Amniotic epithelial cell (primary cell): ENCODE measurements around the gene ZNF341.
"Not testable (repeated sequence)": the region's sequence is repeated elsewhere in the genome, so short reads cannot be mapped to it uniquely, and the experiment has no call there.

Source experiments
- DNase-seq: peaks from one replicate; pipeline ENCODE4 v3.0.0-alpha.2; 2010; ENCODE audit warnings: low read depth

ZNF341 gene

DNA sequence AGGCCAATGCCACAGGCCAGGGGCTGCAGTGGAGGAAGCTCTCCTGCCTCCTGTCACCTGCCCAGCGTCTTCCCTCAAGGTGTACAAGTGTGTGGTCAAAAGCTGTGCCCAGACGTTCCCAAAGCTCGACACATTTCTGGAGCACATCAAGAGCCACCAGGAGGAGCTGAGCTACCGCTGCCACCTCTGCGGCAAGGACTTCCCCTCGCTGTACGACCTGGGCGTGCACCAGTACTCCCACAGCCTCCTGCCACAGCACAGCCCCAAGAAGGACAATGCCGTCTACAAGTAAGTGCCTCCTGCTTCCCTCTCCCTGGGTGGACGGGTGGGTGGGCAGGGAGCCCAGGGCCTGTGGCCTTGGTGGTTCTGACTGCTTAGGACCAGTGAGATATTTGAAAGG, 38.2 kb downstream of the ZNF341 start:
- DNase-seq, result no peak

DNA sequence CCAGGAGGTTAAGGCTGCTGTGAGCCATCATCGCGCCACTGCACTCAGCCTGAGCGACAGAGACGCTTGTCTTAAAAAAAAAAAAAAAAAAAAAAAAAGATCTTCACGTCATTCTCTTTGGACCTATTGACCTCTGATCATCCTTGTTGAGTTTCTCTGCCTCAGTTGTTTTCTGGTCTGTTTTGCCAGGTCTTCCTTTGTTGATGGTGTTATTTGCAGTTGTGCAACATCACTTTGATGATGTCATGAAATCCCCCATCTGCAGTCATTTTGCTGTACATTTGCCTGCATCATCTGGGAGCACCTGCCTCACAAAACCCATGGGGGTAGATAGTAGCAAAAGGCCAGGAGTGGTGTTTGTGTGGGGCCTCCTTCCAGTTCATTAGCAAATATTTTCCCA, 40.1 kb downstream of the ZNF341 start:
- DNase-seq, result no peak

DNA sequence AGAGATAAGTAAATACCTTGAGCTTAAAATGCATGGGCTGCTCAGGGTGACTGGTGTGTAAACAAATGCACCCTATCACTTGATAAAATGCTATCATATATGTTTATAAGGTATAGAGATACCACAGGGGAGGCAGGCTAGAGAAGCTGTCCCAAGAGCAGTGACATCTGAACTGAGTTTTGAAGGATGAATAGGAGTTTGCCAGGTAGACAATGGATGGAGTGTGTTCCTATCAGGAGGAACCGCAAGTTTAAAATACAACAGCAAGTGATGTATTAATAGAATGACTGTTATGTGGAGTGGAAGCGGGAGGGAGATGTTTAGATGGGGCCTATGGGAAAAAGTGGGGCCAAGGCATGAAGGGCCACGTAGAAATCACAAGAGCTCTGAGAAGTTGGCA, 40.6 kb downstream of the ZNF341 start:
- no peak for DNase-seq

DNA sequence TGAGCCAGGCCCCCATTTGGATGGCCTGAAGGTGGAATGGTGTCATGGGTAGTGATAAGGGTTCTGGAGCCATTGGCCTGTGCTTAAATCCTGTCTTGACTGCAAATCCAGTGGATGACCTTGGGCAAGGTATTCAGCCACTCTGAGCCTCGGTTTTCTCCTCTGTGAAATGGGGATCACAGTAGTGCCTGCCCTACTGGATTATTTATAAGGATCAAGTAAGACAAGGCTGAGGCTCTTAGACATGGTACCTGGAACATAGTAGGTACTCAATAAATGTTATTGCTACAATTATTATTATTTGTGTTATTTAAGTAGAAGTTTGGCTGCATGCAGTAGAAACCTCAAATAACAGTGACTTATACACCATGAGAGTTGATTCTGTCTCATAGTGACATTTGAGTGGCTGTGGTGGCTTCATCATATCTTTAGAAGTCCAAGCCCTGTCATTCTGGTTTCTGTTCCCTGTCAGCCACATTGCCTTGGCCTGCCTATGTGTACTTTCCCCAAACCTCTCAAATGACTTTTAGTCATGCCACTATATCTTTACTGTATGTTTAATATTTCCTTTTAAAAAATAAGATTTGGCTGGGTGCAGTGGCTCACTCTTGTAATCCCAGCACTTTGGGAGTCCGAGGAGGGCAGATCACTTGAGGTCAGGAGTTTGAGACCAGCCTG, 41.8 kb downstream of the ZNF341 start:
- no peak for DNase-seq

DNA sequence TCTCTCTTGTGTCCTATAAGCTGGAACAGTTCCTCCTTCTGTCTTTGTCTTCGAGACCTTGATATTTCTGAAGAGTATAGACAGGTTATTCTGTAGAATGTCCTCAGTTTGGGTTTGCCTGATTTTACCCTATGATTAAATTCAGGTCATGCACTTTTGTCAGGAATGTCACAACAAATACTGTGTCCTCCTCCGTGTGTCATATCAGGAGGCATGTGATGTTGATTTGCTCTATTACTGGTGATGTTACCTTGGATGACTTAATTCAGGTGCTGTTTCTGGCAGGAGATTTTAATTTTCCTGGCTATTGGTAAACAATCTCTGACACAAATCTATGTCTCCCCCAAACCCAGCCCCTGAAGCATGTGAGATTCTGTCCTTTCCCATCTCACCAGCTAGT, 46.0 kb downstream of the ZNF341 start:
- DNase-seq, result no peak

DNA sequence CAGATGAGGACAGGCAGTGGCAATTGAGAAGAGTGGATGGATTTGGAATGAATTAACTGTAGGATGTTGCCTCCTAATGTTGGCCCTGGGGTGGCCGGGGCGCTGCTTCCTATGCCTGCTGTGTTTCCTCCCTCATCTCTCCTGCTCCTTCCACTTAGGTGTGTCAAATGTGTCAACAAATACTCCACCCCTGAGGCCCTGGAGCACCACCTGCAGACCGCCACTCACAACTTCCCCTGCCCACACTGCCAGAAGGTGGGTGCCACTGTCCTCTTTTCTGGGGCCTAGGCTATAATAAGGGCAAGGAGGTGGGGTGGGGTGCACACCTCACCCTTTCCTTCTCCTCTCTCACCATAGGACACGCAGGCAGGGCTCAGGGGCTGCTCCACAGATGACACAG, 49.3 kb downstream of the ZNF341 start:
- DNase-seq, result no peak

DNA sequence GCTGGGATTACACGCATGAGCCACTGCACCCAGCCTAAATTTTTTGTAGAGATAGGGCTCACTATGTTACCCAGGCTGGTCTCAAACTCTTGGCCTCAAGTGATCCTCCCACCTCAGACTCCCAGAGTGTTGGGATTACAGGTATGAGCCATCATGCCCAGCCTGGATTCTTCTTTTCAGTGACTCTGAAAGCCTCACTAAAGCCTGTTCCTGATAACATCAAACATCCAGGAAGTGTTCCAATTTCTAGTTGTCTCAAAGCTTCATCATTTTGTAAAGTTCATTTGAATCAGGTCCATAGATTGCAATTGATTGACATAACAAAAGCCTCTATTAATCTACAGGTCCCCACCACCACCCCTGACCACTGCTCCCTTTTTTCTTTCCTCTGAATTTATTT, 50.1 kb downstream of the ZNF341 start:
- no peak for DNase-seq

DNA sequence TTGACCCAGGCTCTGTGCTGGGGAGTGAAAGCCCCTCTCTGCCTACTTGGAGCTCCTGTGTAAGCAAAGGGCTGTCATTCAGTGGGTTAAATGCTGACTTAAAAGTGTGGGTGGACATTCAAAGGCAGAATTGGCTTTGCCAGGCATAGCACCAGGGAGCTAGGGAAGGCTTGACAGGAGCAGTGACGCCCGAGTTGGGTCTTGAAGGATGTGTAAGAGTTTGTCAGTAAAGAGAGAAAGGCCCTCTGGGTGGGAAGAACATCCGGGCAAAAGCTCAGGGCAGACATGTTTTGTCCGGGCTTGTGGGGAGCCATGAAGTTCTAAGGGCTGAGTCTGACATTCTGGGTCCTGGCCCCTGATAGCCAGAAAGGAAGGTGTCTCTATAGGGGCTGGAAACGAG, 51.5 kb downstream of the ZNF341 start:
- DNase-seq, result no peak

DNA sequence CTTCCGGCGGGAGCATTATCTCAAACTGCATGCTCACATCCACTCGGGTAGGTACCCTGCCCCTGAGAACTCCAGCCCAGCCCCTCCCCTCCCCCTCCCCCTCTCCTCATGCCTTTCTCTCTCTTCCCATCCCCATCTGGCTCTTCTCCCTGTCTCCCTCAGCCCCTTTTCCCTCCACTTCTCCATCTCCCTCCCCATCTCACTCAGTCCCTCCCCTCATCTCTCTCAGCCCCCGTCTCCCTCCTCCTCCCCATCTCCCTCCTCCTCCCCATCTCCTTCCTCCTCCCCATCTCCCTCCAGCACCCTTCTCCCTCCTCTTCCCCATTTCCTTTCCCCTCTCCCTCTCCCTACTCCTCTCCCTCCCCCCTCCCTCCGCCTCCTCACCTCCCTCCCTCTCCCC, 52.0 kb downstream of the ZNF341 start:
- DNase-seq, result no peak

DNA sequence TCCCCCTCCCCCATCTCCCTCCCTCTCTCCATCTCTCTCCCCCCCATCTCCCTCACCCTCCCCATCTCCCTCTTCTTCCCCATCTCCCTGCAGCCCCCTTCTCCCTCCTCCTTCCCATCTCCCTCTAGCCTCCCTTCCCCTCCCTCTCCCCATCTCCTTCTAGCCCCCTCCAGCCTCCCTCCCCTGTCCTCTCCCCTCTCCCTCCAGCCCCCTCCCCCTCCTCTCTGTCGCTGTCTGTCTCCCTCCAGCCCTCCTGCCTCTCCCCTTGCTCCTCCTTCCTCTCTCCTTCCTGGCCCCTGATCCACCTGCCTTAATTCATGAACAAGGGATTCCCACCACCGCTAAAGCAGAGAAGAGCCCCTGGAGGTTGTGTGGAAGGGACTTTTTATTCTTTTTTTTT, 52.4 kb downstream of the ZNF341 start:
- no peak for DNase-seq

DNA sequence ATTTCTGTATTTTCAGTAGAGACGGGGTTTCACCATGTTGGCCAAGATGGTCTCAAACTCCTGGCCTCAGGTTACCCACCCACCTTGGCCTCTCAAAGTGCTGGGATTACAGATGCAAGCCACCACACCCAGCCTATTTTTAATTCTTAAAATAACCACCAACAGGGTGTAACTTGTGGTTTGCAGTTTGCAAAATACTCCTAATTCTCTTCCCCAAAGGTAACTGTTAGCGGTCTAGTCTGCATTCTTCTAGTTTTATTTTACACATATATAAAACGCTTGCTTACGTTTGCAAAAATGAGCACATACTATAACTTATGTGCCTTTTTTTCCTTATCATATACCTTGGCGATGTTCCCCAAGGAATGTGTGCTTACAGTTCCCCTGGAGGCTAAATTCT, 53.7 kb downstream of the ZNF341 start:
- DNase-seq, result no peak

DNA sequence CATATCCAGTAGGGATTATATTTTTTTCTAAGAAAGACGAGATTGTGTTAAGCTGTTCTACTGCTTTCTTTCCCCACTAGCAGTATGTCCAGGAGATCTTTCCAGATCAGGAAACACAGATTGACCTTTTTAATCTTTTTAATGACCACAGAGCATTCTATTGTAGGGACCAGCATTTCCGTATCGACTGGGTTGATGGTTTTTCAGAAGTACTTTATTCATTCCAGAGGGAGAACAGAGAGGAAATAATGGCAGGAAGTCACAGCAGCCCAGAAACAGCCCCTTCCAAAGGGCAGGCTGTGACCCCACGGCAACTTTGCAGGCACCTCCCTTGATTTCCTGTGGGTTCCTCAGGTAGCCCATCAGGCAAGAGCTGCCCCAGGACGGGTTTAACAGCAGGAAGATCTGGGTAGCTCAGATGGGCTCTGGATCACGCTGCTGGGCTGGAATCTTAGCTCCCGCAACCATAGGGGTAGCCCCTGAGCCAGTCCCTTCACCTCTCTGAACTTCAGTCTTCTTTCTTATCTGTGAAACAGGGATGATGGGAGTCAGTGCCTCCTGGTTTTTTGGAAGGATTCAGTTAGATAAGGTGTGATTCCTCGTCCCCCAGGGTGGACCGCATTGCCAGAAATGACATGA, 55.6 kb downstream of the ZNF341 start:
- DNase-seq, result no peak

DNA sequence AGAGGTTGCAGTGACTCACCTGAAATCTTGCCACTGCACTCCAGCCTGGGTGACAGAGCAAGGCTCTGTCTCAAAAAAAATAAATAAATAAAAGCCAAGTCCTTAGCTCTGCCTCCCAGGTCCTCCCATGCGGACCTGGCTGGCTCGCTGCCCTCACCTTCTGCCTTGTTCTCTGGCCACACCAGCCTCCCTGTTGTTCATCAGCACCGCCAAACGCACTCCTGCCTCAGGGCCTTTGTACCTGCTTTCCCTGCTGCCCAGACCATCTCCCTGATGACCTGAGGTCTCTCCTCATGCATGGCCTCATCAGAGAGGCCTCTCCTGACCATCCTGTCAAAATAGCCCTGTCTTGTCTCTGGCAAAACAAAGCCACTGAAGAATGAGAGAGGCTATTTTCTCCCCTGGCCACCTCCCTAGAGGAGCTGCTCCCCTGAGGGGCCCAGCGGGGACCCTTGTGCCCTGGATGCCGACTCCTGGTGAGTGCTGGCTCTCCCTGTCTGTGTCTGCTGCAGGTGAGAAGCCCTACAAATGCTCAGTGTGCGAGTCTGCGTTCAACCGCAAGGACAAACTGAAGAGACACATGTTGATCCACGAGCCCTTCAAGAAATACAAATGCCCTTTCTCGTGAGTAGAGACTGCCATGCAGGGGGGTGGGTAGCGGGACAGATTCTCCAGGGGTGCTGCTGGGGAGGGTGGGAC, 56.7 kb downstream of the ZNF341 start:
- no peak for DNase-seq

DNA sequence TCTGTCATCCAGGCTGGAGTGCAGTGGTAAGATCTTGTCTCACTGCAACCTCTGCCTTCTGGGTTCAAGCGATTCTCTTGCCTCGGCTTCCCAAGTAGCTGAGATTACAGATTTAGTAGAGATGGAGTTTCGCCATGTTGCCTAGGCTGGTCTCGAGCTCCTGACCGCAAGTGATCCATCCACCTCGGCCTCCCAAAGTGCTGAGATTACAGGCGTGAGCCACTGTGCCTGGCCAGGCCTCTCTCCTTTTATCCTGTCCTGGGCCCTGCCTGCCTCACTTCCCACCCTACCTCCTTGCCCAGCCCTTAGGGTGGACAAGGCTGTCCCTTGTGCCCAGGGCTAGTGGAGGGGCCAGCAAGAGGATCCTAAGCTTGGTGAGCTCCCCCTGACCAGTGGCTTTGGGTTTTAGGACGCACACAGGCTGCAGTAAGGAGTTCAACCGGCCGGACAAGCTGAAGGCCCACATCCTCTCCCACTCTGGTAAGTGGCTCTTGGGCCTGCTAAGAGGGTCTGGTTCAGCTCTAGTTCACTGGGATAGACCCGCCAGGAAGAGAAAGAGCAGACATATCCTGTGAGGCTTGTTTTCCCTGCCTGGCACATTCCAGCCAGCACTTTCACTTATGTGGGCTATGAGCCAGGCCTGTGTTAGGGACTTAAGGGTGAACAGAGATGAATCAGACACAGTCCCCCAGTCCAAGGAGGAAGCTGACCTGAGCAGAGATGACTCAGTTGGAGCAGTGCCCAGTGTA, 57.5 kb downstream of the ZNF341 start:
- DNase-seq, result peak; percentile 99

DNA sequence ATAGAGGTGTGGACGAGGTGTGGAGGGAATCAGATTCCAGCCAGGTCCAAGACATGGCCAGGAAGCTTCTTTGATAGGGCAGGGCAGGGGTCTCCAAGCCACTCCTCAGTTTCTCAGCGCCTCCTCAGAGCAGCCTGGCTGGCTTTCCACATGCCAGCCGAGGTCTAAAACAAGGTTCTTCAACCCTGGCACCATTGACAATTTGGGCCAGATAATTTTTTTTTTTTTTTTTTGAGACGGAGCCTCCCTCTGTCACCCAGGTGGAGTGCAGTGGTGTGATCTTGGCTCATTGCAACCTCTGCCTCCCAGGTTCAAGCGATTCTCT, 58.0 kb downstream of the ZNF341 start:
- DNase-seq, result no peak

DNA sequence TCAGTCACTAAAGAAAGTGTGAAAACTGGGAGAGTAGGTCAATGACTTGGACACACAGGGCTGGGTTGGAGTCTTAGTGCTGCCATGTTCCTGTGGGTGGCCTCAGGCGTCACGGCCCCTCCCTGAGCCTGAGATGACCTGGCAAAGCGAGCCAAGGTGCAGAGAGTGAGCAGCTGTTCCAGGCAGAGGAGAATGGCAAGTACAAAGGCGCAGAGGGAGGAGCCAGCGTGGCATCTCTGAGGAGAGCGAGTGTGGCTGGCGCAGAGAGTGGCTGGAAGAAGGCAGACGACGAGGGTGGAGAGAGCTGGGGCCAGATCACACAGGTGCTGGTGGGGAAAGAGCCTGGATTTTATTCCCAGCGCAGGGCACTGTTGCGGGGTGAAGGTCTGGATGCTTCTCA, 58.8 kb downstream of the ZNF341 start:
- no peak for DNase-seq

DNA sequence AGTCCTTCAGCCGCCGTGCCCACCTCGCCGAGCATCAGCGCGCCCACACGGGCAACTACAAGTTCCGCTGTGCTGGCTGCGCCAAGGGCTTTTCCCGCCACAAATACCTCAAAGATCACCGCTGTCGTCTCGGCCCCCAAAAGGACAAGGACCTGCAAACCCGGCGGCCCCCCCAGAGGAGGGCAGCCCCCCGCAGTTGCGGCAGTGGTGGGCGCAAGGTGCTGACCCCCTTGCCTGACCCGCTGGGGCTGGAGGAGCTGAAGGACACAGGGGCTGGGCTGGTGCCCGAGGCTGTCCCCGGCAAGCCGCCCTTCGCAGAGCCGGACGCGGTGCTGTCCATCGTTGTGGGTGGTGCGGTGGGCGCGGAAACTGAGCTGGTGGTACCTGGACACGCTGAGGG, 59.2 kb downstream of the ZNF341 start:
- no peak for DNase-seq

DNA sequence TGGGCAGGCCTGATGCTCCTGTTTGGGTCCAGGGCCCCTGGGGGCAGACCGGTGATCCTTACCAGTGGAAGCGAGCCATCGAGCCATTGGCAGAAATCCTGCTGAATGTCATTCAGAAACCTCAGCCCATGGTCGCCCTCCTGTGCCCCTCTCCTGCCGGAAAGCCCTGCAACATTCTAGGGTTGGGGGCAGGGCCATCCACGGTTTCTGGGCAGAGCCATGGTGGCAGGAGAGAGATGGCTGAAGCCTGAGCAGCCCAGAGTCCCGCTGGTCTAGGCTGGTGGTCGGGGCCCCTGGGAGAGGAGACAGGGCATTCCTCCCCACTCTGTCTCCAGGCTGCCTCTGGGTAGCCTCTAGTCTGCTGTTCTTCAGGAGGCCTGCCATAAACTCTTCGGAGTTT, 59.7 kb downstream of the ZNF341 start:
- no peak for DNase-seq

DNA sequence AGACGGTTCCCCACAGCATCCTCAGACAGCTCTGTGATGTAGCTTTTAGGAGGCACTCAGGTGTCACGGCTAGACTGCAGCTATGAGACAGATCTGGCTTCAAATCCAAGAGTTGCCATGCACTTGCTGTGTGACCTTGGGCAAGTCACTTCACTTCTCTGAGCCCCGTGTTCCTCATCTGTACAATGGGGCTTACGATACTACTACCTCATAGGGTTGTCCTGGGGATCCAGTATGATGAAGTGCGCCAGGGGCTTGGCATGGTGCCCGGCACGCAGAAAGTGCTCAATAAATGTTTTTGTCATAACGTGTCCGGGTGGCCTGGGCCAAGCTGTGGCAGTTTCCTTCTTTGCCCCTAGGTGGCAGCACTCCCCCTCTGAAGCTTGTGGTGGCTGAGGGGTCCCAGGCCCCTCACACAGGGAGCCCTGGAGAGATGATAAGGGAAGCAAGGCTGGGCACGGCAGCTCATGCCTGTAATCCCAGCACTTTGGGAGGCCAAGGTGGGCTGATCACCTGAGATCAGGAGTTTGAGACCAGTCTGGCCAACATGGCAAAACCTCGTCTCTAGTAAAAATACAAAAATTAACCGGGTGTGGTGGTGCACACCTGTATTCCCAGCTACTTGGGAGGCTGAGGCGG, 60.3 kb downstream of the ZNF341 start:
- peak; percentile 46 for DNase-seq

DNA sequence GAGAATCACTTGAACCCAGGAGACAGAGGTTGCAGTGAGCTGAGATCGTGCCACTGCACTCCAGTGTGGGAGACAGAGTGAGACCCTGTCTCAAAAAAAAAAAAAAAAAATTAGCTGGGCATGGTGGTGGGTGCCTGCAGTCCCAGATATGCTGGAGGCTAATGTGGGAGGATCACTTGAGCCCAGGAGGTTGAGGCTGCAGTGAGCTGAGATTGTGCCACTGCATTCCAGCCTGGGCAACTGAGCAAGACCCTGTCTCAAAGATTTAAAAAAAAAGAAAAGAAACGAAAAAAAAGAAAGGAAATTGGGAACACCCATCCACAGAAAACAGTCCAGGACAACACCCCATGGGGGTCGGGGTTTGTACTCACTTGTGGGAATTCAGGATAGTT, 60.8 kb downstream of the ZNF341 start:
- DNase-seq, result not testable (repeated sequence)

DNA sequence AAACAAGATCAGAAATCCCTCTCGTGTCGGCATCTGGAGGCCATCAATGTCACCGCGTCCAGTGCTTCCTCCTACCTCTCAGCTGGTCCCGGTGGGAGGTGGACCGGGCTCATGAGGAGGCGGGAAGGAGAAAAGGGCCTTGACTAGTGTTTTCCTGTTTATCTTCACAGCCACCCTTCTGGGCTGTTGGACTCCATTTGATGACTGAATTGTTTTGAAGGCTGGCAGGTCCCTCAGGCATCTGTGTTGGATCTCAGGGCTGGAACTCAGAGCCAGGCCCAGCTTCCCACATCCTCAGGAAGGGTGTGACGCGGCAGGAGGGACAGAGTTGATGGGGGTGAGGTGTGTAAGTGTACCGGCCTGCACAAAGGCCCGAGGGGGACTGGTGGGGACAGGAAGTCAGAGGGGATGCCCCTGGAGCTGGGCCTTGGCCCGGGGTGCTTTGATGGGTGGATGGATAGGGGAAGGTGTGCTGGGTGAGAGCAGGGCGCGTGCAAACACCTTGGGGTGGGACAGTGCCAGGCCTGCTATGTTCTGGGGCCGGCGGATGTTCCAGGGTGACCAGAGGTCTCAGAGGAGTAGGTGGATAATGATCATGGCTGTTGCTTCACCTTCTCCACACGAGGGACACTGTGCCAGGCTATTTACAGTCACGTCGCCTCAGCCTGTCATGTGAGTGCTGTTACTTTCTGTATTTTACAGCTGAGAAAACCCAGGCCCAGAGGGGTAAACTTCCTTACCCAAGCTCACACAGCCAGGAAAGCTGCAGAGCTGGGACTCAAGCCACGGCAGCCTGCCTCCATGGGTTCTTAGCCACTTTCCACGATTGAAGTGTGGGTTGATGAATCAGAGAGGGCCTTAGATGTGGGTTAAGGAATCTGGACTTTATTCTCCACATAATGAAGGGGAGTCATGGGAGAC, 61.5 kb downstream of the ZNF341 start:
- DNase-seq, result peak; percentile 66
